ENCODE measurements around the gene TBC1D9B.

- TF ChIP-seq, protein P1, sequence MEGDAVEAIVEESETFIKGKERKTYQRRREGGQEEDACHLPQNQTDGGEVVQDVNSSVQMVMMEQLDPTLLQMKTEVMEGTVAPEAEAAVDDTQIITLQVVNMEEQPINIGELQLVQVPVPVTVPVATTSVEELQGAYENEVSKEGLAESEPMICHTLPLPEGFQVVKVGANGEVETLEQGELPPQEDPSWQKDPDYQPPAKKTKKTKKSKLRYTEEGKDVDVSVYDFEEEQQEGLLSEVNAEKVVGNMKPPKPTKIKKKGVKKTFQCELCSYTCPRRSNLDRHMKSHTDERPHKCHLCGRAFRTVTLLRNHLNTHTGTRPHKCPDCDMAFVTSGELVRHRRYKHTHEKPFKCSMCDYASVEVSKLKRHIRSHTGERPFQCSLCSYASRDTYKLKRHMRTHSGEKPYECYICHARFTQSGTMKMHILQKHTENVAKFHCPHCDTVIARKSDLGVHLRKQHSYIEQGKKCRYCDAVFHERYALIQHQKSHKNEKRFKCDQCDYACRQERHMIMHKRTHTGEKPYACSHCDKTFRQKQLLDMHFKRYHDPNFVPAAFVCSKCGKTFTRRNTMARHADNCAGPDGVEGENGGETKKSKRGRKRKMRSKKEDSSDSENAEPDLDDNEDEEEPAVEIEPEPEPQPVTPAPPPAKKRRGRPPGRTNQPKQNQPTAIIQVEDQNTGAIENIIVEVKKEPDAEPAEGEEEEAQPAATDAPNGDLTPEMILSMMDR (conservative IDR thresholded peaks at IDR 0.05; ENCODE audit: low read length) = no peak
- no peak for TF ChIP-seq EZH2phosphoT487 (IDR thresholded peaks at IDR 0.05; ENCODE audit: borderline replicate concordance)
Measured at GRCh38 chr5:179893958-179894895, 13.5 kb downstream of the TBC1D9B start.

Data from Loucy (cell line).